HEK293 (cell line): ENCODE results near the gene EYS.

Source experiments
- PRDM10 ChIP-seq: fragments of 450-650 bp; formaldehyde crosslinking; IDR thresholded peaks from 2 replicates; pipeline ENCODE4 v1.5.1; 2016; ENCODE audit warnings: missing biosample characterization, missing genetic modification characterization
- TRIM28 ChIP-seq: IDR thresholded peaks from 2 replicates; pipeline ENCODE4 v1.6.1; 2011; ENCODE audit warnings: low read length, control low read depth, borderline replicate concordance
- ZNF629 ChIP-seq: fragments of 450-650 bp; formaldehyde crosslinking; IDR thresholded peaks from 2 replicates; pipeline ENCODE4 v1.5.1; 2017; ENCODE audit warnings: missing biosample characterization, missing genetic modification characterization
- TF ChIP-seq, protein P1 (sequence below): fragments of 450-650 bp; formaldehyde crosslinking; IDR thresholded peaks from 2 replicates; pipeline ENCODE4 v1.5.1; 2016; ENCODE audit warnings: missing biosample characterization, missing genetic modification characterization, borderline replicate concordance

GRCh38 chr6:64904616-64905015 is 802.4 kb downstream of the EYS start:
- no peak for TF ChIP-seq ZNF629 (tag by site-specific recombination)
- TF ChIP-seq TRIM28 = no peak
- no peak for TF ChIP-seq PRDM10 (tag by site-specific recombination)
- TF ChIP-seq, protein P1, sequence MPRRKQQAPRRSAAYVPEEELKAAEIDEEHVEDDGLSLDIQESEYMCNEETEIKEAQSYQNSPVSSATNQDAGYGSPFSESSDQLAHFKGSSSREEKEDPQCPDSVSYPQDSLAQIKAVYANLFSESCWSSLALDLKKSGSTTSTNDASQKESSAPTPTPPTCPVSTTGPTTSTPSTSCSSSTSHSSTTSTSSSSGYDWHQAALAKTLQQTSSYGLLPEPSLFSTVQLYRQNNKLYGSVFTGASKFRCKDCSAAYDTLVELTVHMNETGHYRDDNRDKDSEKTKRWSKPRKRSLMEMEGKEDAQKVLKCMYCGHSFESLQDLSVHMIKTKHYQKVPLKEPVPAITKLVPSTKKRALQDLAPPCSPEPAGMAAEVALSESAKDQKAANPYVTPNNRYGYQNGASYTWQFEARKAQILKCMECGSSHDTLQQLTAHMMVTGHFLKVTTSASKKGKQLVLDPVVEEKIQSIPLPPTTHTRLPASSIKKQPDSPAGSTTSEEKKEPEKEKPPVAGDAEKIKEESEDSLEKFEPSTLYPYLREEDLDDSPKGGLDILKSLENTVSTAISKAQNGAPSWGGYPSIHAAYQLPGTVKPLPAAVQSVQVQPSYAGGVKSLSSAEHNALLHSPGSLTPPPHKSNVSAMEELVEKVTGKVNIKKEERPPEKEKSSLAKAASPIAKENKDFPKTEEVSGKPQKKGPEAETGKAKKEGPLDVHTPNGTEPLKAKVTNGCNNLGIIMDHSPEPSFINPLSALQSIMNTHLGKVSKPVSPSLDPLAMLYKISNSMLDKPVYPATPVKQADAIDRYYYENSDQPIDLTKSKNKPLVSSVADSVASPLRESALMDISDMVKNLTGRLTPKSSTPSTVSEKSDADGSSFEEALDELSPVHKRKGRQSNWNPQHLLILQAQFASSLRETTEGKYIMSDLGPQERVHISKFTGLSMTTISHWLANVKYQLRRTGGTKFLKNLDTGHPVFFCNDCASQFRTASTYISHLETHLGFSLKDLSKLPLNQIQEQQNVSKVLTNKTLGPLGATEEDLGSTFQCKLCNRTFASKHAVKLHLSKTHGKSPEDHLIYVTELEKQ (tag by site-specific recombination) = no peak
